Cardiac fibroblast (primary cell): ENCODE results near the gene IQGAP2.

Source experiments
- DNase-seq, 2 donors: peaks; one replicate each; pipeline versions ENCODE4 v3.0.0 to v3.0.0-alpha.2; 2010; ENCODE audit warnings: low read depth in 2 of 2
- H3K4me3 ChIP-seq, 2 donors: replicated peaks in 1 of 2; 1 replicate in 1 of 2; 2 replicates in 1 of 2; pipeline ENCODE4 v1.5.1; 2011; ENCODE audit warnings: low read depth in 2 of 2, low read length in 2 of 2, mild to moderate bottlenecking in 2 of 2, moderate library complexity in 1 of 2
- CTCF ChIP-seq: IDR thresholded peaks from one replicate; pipeline ENCODE4 v1.5.1; 2011; ENCODE audit warnings: low read depth, mild to moderate bottlenecking, low read length, inconsistent platforms

IQGAP2 gene

DNA sequence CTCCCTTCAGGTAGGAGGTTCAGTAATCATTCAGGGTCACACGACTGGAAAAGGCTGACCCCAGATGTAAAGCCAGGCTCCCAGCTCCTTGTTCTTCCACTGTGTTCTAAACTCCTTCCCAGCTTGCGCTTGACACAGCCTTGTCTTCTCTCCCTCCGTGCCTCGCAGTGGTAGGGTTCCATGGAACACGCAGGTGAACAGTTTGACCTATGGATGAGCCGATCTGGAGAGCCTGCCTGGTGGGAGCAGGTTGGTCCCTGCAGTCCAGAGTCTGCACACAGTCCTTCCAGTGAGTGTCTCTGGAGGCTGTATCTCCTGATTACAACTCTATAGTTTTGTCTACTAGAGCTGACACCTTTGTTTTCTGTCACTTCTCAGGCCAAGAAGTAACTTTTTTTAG is 85.9 kb downstream of the IQGAP2 start:
- no peak for TF ChIP-seq CTCF
- no peak overlapping the region for H3K4me3 ChIP-seq
- DNase-seq, result no peak

DNA sequence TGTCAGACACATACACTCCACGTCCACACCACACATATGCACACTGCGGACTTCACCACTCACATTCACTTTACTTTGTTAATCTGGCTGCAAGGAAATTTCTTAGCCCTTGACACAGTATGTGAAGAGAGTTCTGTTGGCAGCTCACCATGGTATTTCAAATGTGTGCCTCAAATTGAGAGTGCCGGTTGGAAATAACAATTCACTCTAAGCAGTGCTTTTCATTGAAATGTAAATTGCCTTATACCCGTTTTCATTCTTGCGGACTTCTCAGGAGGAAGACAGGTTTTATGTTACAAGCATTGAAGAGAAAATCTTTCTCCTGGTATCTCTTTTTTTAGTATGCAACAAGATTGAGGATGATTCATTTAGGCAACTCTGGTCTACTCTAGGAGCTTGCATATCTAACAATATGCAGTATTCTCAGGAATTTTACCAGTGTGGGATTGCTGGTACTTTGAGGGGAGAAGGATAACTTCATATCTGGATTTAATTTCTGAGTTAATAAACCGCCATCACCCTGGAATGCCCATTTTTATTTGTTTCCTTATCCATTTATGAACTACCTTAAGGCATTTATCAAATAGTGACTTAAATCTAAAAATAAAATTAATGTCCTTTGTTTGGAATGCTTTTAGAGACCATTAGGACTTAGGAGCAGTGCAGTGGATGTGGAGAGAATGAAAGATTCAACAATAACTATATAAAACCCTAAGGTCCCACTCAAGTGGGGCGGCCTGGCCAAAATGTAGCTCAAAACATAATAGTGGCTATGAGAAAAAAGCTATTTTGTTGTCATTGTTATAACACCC is 87.0 kb downstream of the IQGAP2 start:
- no peak for DNase-seq
- H3K4me3 ChIP-seq, result no peak overlapping the region
- no peak for TF ChIP-seq CTCF

- no peak for TF ChIP-seq CTCF
- DNase-seq, result no peak
- H3K4me3 ChIP-seq, result no peak overlapping the region
Observed at GRCh38 chr5:76490960-76491359, 87.9 kb downstream of the IQGAP2 start.

GRCh38 chr5:76492819-76493189 is 89.7 kb downstream of the IQGAP2 start:
- TF ChIP-seq CTCF, result no peak

DNA sequence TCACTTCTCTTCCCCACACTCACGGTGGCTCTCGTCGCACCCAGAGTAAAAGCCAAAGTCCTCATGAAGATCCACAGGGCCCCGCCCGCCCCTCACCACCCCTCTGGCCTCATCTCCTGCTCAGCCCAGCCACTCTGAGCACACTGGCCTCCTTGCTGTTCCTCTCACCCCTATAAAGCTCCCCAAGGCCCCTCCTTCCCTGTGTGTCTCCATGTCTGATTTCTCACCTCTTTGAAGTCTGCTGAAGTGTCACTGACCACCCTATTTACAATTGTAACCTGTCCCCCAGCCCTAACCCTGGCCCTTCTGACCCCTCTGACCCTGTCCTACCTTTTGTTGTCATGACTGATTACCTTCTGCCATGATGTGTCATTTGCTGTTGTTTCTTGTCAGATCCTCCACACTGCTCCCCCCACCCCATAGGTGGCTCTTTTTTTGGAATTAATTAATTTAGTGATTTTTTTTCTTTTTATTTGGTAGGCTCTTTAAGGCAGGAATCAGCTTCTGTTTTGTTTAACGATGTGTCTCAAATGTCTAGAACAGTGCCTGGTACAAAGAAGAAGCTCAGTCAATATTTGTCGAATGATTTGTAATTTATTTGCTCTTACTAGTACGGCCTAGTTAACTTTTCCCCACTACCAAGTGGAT is 90.2 kb downstream of the IQGAP2 start:
- no peak overlapping the region for H3K4me3 ChIP-seq
- DNase-seq, result no peak
- no peak for TF ChIP-seq CTCF

More at GRCh38 chr5:76492819-76493189, 89.7 kb downstream of the IQGAP2 start:
- no peak overlapping the region for H3K4me3 ChIP-seq
- DNase-seq, result no peak

- no peak for DNase-seq
- no peak overlapping the region for H3K4me3 ChIP-seq
- no peak for TF ChIP-seq CTCF
Observed at GRCh38 chr5:76494201-76494600, 91.1 kb downstream of the IQGAP2 start.
